SK-N-MC (cell line): Measurements from ENCODE around the gene FBP2.
A peak's percentile ranks its signal among the peaks of the same experiment; 100 is the strongest.
"Not testable (repeated sequence)": the region's sequence is repeated elsewhere in the genome, so short reads cannot be mapped to it uniquely, and the experiment has no call there.

ENCODE experiments used
- DNase-seq: peaks from one replicate; pipeline ENCODE4 v3.0.0-alpha.2; 2011; ENCODE audit warnings: low read depth, low spot score
- H3K27ac ChIP-seq: fragments of 200-600 bp; sonication (generic); 2 replicates; pipeline ENCODE4 v1.5.1; 2016; ENCODE audit warnings: mixed run types
- H3K36me3 ChIP-seq: fragments of 200-600 bp; sonication (generic); 2 replicates; pipeline ENCODE4 v1.6.1; 2017; ENCODE audit warnings: antibody characterized with exemption, low read length, mixed read lengths; ENCODE audit not compliant: insufficient read depth
- H3K4me3 ChIP-seq: fragments of 200-600 bp; sonication (generic); 2 replicates; pipeline ENCODE4 v1.5.1; 2016
- H3K9ac ChIP-seq: fragments of 200-600 bp; sonication (generic); 2 replicates; pipeline ENCODE4 v1.8.0; 2017; ENCODE audit warnings: mixed run types, mixed read lengths; ENCODE audit not compliant: insufficient read length
- H3K9me3 ChIP-seq: fragments of 200-600 bp; sonication (generic); 2 replicates; pipeline ENCODE4 v1.6.1; 2017; ENCODE audit warnings: low read depth, mild to moderate bottlenecking, antibody characterized with exemption, low read length, moderate library complexity, mixed read lengths
- EZH2 ChIP-seq: fragments of 200-600 bp; sonication (generic); IDR thresholded peaks from one replicate; pipeline ENCODE4 v1.6.1; 2017; ENCODE audit warnings: antibody characterized with exemption
- FOXP2 ChIP-seq: optimal IDR thresholded peaks from 2 replicates; pipeline ENCODE3; 2011; ENCODE audit warnings: mild to moderate bottlenecking, moderate library complexity; ENCODE audit not compliant: insufficient read depth; ENCODE audit errors: extremely low read length, control extremely low read depth
- POLR2AphosphoS5 ChIP-seq: IDR thresholded peaks from 2 replicates; pipeline ENCODE4 v1.6.1; 2012; ENCODE audit warnings: mild to moderate bottlenecking, low read depth, low read length, borderline replicate concordance

FBP2 gene

GRCh38 chr9:94563548-94563947 lies 30.1 kb downstream of the FBP2 start:
- no peak for DNase-seq
- Histone ChIP-seq H3K9ac (no peak overlapping the region), H3K36me3 (no peaks in the 10 kb centered on the region), H3K9me3 (no peaks in the 10 kb centered on the region), H3K4me3 (no peak overlapping the region), H3K27ac (no peak overlapping the region)
- no peak for TF ChIP-seq EZH2
- no peak for TF ChIP-seq FOXP2
- TF ChIP-seq POLR2AphosphoS5: no peak

GRCh38 chr9:94560237-94560636 lies 33.4 kb downstream of the FBP2 start:
- Histone ChIP-seq H3K27ac (no peak overlapping the region), H3K36me3 (no peaks in the 10 kb centered on the region), H3K9ac (no peak overlapping the region), H3K4me3 (no peak overlapping the region), H3K9me3 (no peaks in the 10 kb centered on the region)
- TF ChIP-seq EZH2: no peak
- TF ChIP-seq POLR2AphosphoS5: no peak
- TF ChIP-seq FOXP2: no peak
- no peak for DNase-seq

GRCh38 chr9:94557376-94557775 lies 36.2 kb downstream of the FBP2 start:
- no peaks in the 10 kb centered on the region for H3K9me3 ChIP-seq
- no peak overlapping the region for H3K9ac ChIP-seq
- H3K36me3 ChIP-seq: no peaks in the 10 kb centered on the region
- no peak for DNase-seq
- no peak overlapping the region for H3K4me3 ChIP-seq
- TF ChIP-seq EZH2 (no peak), FOXP2 (no peak), POLR2AphosphoS5 (no peak)
- H3K27ac ChIP-seq: no peak overlapping the region

GRCh38 chr9:94554439-94555331 lies 38.9 kb downstream of the FBP2 start, which contains the start of gene PCAT7:
PCAT7 (plus strand) TSS chr9:94555083.
- peak; percentile 44 for DNase-seq
- H3K27ac ChIP-seq: peak within 1 kb of the TSS; percentile 73; the same call in 1 of the 2 replicates
- peak within 1 kb of the TSS; percentile 83 for H3K4me3 ChIP-seq
- peak; percentile 66; the same call in 1 of the 2 replicates for TF ChIP-seq POLR2AphosphoS5
- TF ChIP-seq EZH2: no peak
- no peaks in the 10 kb centered on the region for H3K9me3 ChIP-seq
- H3K36me3 ChIP-seq: no peaks in the 10 kb centered on the region
- H3K9ac ChIP-seq: peak within 1 kb of the TSS; percentile 76

- H3K9me3 ChIP-seq: no peaks in the 10 kb centered on the region
- DNase-seq: no peak
- no peaks in the 10 kb centered on the region for H3K36me3 ChIP-seq
- peak overlapping the region; percentile 76 for H3K9ac ChIP-seq
- TF ChIP-seq FOXP2 (no peak), POLR2AphosphoS5 (no peak), EZH2 (no peak)
- peak overlapping the region; percentile 83 for H3K4me3 ChIP-seq
- no peak overlapping the region for H3K27ac ChIP-seq
Observed at GRCh38 chr9:94554078-94554438, 39.6 kb downstream of the FBP2 start.

GRCh38 chr9:94553029-94553938 lies 40.3 kb downstream of the FBP2 start:
- no peak overlapping the region for H3K4me3 ChIP-seq
- H3K9ac ChIP-seq: no peak overlapping the region
- H3K27ac ChIP-seq: no peak overlapping the region
- no peak for DNase-seq
- TF ChIP-seq POLR2AphosphoS5 (no peak), EZH2 (no peak), FOXP2 (no peak)
- no peaks in the 10 kb centered on the region for H3K9me3 ChIP-seq
- no peaks in the 10 kb centered on the region for H3K36me3 ChIP-seq

- no peak for TF ChIP-seq EZH2
- no peak for TF ChIP-seq FOXP2
- TF ChIP-seq POLR2AphosphoS5: no peak
- H3K9me3 ChIP-seq: no peaks in the 10 kb centered on the region
- H3K9ac ChIP-seq: no peak overlapping the region
- H3K36me3 ChIP-seq: no peaks in the 10 kb centered on the region
- no peak overlapping the region for H3K27ac ChIP-seq
- no peak for DNase-seq
- H3K4me3 ChIP-seq: no peak overlapping the region
Observed at GRCh38 chr9:94545940-94546339, 47.7 kb downstream of the FBP2 start.

- H3K9me3 ChIP-seq, H3K4me3 ChIP-seq, DNase-seq, H3K9ac ChIP-seq, H3K36me3 ChIP-seq, H3K27ac ChIP-seq: not testable (repeated sequence)
Observed at GRCh38 chr9:94544335-94544734, 49.3 kb downstream of the FBP2 start.
